Nephron progenitor cell (in vitro differentiated cells): ENCODE measurements around the gene ITGB7.
A peak's percentile ranks its signal among the peaks of the same experiment; 100 is the strongest.

Source experiments
- DNase-seq: peaks from one replicate; pipeline ENCODE4 v3.0.0; 2021
- H3K27ac Mint-ChIP-seq: 2 replicates; pipeline ENCODE4 v1.8.0; 2021; ENCODE audit warnings: mild to moderate bottlenecking, moderate library complexity, mixed read lengths
- H3K27me3 Mint-ChIP-seq: 2 replicates; pipeline ENCODE4 v1.8.0; 2021; ENCODE audit warnings: mild to moderate bottlenecking, low read depth, mixed read lengths; ENCODE audit not compliant: poor library complexity
- H3K36me3 Mint-ChIP-seq: 2 replicates; pipeline ENCODE4 v1.8.0; 2021; ENCODE audit warnings: low read depth, mixed read lengths
- H3K4me1 Mint-ChIP-seq: 2 replicates; pipeline ENCODE4 v1.8.0; 2021; ENCODE audit warnings: mixed read lengths
- H3K4me3 Mint-ChIP-seq: 2 replicates; pipeline ENCODE4 v1.8.0; 2021; ENCODE audit warnings: mild to moderate bottlenecking, moderate library complexity, mixed read lengths
- H3K9me3 Mint-ChIP-seq: 2 replicates; pipeline ENCODE4 v1.8.0; 2021; ENCODE audit warnings: mild to moderate bottlenecking, moderate library complexity, mixed read lengths
- TF ChIP-seq, protein P1 (sequence below): fragments of 200-600 bp; sonication (generic); IDR thresholded peaks from 2 replicates; pipeline ENCODE4 v1.5.0; 2021; ENCODE audit warnings: antibody characterized with exemption

The ITGB7 gene

DNA sequence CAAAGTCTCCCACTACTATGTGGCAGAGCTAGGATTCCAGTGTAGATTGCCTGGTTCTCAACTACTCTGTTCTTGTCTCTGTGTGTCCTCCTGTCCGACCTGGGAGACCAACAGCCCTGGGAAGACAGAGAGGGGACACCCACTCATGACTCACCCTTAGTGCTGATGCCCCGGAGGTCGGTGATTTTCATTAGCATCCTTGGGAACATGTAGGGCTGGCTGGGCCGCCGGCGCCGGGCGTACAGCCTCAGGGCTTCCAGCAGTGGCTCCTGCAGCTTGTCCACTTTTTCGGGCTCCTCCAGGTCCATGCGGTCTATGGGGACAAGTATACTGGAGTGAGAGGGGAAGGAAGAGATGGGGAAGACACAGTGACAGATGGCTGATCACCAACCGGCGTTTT is 5.9 kb upstream of the ITGB7 start:
- no peak for DNase-seq
- H3K27ac Mint-ChIP-seq = no peak overlapping the region
- H3K36me3 Mint-ChIP-seq = peaks cover 13% of the 10 kb centered on the region
- TF ChIP-seq, protein P1, sequence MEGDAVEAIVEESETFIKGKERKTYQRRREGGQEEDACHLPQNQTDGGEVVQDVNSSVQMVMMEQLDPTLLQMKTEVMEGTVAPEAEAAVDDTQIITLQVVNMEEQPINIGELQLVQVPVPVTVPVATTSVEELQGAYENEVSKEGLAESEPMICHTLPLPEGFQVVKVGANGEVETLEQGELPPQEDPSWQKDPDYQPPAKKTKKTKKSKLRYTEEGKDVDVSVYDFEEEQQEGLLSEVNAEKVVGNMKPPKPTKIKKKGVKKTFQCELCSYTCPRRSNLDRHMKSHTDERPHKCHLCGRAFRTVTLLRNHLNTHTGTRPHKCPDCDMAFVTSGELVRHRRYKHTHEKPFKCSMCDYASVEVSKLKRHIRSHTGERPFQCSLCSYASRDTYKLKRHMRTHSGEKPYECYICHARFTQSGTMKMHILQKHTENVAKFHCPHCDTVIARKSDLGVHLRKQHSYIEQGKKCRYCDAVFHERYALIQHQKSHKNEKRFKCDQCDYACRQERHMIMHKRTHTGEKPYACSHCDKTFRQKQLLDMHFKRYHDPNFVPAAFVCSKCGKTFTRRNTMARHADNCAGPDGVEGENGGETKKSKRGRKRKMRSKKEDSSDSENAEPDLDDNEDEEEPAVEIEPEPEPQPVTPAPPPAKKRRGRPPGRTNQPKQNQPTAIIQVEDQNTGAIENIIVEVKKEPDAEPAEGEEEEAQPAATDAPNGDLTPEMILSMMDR = no peak
- no peaks in the 10 kb centered on the region for H3K9me3 Mint-ChIP-seq
- H3K27me3 Mint-ChIP-seq = peaks cover 1% of the 10 kb centered on the region
- H3K4me3 Mint-ChIP-seq = no peak overlapping the region
- H3K4me1 Mint-ChIP-seq = peaks cover 52% of the 10 kb centered on the region

DNA sequence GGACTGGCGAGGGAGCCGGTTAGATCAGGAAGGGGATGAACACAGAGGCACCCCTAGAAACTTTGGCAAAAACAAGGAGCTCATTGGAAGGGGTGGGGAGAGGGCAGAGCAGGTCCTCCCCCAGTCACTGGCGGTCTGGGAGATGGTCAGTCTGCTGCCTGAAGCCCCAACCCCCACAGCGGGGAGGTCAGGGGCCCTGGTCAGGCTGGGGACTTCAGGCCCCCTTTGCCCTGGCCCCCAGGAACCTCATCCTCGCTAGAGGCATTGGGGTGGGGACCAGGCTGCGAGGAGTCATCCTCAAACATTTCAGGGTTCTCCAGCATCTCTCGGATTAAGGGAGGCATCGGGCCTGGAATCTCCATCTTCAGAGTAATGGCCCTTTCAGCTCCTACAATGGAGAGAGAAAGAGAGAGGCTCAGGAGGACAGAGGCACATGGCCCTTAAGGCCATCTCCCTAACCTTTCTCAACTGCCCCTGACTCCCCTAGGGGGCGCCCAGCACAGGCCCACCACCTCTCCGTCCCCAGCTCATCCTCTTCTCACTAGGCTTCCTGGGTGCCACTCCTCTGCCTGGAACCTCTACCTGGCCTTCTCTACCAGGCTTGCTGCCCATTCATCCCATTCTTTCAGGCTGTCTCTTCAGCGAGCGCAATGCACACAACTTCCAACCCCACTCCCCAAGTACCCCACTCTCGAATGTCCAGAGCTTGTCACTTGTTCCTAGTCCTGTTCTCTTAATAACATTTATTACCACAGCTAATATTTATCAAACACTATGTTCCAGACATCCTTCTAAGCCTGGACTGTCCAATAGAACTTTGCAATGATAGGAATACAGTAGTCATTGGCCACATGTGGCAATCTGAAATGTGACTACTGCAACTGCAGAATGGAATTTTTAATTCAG is 4.7 kb upstream of the ITGB7 start:
- H3K9me3 Mint-ChIP-seq = no peaks in the 10 kb centered on the region
- H3K27me3 Mint-ChIP-seq = peaks cover 10% of the 10 kb centered on the region
- no peak overlapping the region for H3K4me3 Mint-ChIP-seq
- H3K4me1 Mint-ChIP-seq = peaks cover 40% of the 10 kb centered on the region
- TF ChIP-seq, protein P1 = peak; percentile 39
- no peak for DNase-seq
- H3K36me3 Mint-ChIP-seq = peaks cover 13% of the 10 kb centered on the region
- peak overlapping the region; percentile 45 for H3K27ac Mint-ChIP-seq

DNA sequence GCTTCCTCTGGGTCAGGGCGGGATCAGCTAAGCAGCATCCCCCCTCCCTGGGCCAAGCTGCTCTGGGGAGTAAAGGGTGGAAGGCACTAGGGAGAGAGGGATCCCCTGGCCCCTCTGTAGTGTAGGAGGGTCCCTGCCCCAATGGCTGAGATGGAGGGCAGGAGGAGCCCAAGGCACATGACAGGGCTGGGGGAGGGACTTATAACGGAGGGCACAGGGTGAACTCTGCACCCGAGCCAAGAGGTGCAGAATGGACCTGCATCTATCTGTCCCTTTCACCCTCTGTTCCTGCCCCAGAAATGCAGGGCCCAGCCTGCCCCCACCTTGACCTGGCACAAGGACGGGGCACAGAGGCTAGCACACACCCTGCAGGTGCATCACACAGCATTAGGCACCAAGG is 3.8 kb upstream of the ITGB7 start:
- peaks cover 37% of the 10 kb centered on the region for H3K4me1 Mint-ChIP-seq
- DNase-seq = no peak
- no peak overlapping the region for H3K4me3 Mint-ChIP-seq
- no peaks in the 10 kb centered on the region for H3K9me3 Mint-ChIP-seq
- H3K27ac Mint-ChIP-seq = no peak overlapping the region
- TF ChIP-seq, protein P1 = no peak
- peaks cover 10% of the 10 kb centered on the region for H3K27me3 Mint-ChIP-seq
- peaks cover 13% of the 10 kb centered on the region for H3K36me3 Mint-ChIP-seq

DNA sequence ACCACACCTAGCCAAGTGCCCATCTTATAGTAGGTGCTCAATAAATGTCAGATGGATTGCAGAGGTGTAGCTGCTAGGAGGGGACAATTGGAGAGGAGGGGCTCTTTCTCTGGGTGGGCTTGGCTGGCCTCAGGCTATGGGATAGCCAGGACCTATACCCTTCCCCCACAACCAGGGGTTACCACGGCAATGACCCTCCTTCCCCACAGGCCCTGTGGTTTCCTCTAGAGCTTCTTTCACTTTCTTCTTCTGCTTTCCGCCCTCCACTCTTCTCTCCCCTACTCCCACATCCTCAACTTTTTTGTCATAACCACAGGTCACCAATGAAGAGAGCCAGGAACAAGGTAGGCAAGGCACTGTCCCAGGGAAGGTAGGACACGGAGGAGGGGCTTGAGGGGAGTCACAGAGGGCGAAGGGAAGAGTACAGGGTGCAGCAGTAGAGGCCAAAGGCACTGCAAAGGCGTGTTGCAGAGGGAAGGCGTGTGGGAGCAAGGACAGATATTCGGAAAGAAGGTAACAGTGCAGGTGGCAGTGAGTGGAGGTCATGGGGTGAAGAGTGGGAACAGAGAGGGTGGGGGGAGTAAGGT is 1.9 kb upstream of the ITGB7 start:
- peaks cover 25% of the 10 kb centered on the region for H3K4me1 Mint-ChIP-seq
- peaks cover 8% of the 10 kb centered on the region for H3K36me3 Mint-ChIP-seq
- peaks cover 10% of the 10 kb centered on the region for H3K27me3 Mint-ChIP-seq
- TF ChIP-seq, protein P1 = no peak
- DNase-seq = no peak
- H3K9me3 Mint-ChIP-seq = no peaks in the 10 kb centered on the region
- H3K27ac Mint-ChIP-seq = no peak overlapping the region
- H3K4me3 Mint-ChIP-seq = no peak overlapping the region

DNA sequence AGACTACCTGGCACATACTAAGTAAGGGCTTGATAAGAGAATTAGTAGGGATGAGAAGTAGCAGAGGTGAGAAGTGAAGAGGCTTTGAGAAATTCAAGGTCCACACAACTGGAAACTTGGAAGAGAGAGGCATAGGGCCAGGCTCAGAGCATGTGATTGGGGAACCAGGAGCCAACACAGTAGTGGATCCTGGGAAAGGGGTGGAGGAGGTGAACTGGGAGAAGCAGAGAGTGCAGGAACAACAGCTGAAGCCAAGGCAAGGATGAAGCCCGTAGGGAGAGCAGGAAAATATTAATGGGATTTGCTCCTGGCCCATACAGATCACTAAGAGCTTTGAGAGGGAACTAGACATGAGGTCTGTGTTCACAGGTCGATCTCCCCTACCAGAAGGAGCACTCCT is 1.4 kb upstream of the ITGB7 start:
- DNase-seq = no peak
- H3K4me1 Mint-ChIP-seq = peaks cover 21% of the 10 kb centered on the region
- H3K27ac Mint-ChIP-seq = peak overlapping the region; percentile 44
- TF ChIP-seq, protein P1 = no peak
- no peaks in the 10 kb centered on the region for H3K9me3 Mint-ChIP-seq
- H3K27me3 Mint-ChIP-seq = peaks cover 10% of the 10 kb centered on the region
- no peak overlapping the region for H3K4me3 Mint-ChIP-seq
- H3K36me3 Mint-ChIP-seq = peaks cover 8% of the 10 kb centered on the region
